ENCODE data around the gene SHANK2. TPM values are rescaled to one million over a fixed set of nuclear protein-coding genes. Genes with fewer than 3 reads are reported as not detected.

Gene SHANK2
- total RNA-seq, 1 donor from 2014 or later = 8.1 TPM

DNA sequence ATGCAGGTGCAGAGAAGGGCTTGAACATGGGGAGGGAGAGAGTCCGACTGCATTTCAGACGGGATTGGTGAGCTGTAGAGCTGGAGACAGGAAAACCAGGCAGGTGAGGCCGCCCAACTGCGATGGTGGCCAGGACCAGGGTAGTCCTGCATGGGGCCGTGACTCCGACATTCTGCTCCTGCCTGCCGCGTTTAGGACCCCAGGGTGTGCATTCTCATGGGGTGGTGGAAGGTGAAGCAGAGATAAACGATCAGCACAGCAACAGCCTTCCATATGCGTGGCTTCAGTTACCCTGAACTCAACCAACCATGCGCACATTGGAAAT lies 29.3 kb downstream of the SHANK2 start:
- Histone ChIP-seq H3K4me3 (no peak overlapping the region), H3K79me2 (ENCODE audit: low read depth) (no peaks in the 10 kb centered on the region), H3K9ac (no peak overlapping the region), H2AFZ (replicated peaks) (no peak overlapping the region), H3K27me3 (no peaks in the 10 kb centered on the region), H3F3A (ENCODE audit: low read depth) (no peaks in the 10 kb centered on the region), H3K36me3 (no peaks in the 10 kb centered on the region), H3K9me3 (ENCODE audit: low read depth) (peaks cover 12% of the 10 kb centered on the region), H4K20me1 (ENCODE audit: low read depth) (no peaks in the 10 kb centered on the region), H3K4me2 (no peak overlapping the region), H3K27ac (no peak overlapping the region), H3K4me1 (peaks cover 2% of the 10 kb centered on the region)
- Mint-ChIP-seq H3K4me1 (peaks cover 2% of the 10 kb centered on the region), H3K4me3 (no peak overlapping the region), H3K36me3 (no peaks in the 10 kb centered on the region), H3K9me3 (peaks cover 23% of the 10 kb centered on the region), H3K27me3 (ENCODE audit: insufficient read depth, low read depth) (no peaks in the 10 kb centered on the region), H3K27ac (peak overlapping the region; percentile 50)
- DNase-seq (ENCODE audit: low spot score) = no peak
- no peak for TF ChIP-seq EZH2phosphoT487 (IDR thresholded peaks at IDR 0.05)
- no peak for TF ChIP-seq EZH2 (IDR thresholded peaks at IDR 0.05)
- TF ChIP-seq, protein P1, sequence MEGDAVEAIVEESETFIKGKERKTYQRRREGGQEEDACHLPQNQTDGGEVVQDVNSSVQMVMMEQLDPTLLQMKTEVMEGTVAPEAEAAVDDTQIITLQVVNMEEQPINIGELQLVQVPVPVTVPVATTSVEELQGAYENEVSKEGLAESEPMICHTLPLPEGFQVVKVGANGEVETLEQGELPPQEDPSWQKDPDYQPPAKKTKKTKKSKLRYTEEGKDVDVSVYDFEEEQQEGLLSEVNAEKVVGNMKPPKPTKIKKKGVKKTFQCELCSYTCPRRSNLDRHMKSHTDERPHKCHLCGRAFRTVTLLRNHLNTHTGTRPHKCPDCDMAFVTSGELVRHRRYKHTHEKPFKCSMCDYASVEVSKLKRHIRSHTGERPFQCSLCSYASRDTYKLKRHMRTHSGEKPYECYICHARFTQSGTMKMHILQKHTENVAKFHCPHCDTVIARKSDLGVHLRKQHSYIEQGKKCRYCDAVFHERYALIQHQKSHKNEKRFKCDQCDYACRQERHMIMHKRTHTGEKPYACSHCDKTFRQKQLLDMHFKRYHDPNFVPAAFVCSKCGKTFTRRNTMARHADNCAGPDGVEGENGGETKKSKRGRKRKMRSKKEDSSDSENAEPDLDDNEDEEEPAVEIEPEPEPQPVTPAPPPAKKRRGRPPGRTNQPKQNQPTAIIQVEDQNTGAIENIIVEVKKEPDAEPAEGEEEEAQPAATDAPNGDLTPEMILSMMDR (IDR thresholded peaks at IDR 0.05) = no peak

DNA sequence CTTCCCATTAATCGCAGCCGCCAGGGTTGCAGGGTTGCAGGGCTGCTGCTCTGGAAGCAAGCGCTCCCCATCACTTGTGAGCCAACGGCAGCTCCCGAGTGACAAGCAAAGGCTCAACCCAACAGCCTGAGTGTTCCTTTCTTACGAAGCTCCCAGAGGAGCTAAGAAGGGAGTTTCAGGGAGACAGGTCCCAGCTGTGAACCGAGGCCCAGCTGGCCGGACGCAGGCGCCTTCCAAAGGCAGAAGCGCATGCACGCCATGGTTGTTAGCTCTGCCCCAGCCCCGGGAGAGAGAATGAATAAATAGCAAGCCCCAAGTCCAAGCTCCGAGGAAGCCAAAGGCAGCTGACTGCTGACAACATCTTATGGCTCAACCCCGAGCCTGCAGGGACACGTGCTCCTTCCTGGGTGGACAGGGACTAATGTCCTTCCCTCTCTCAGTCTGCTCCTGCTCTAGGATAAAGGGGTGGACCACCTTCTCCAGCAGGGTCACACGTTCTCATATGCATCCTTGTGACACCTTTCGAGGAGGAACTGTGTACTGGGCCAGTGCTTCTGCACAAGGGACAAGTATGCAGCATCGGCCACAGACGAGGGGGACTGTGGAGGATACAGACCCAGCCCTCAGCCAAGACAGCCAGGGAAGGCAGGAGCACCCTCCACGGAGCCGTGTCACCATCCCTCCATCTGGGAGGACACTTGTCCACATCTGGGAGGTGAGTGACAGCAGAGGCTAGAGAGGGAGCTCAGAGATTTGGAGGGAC lies 29.9 kb downstream of the SHANK2 start:
- no peak overlapping the region for H3K4me3 Mint-ChIP-seq
- no peak for DNase-seq (ENCODE audit: low spot score)
- no peaks in the 10 kb centered on the region for H3F3A ChIP-seq (ENCODE audit: low read depth)
- no peak overlapping the region for H2AFZ ChIP-seq (replicated peaks)
- no peak overlapping the region for H3K4me3 ChIP-seq
- no peaks in the 10 kb centered on the region for H4K20me1 ChIP-seq (ENCODE audit: low read depth)
- H3K27me3 ChIP-seq = no peaks in the 10 kb centered on the region
- peaks cover 12% of the 10 kb centered on the region for H3K9me3 ChIP-seq (ENCODE audit: low read depth)
- H3K9ac ChIP-seq = no peak overlapping the region
- H3K4me1 ChIP-seq = peaks cover 2% of the 10 kb centered on the region
- no peak overlapping the region for H3K27ac ChIP-seq
- peaks cover 19% of the 10 kb centered on the region for H3K9me3 Mint-ChIP-seq
- peaks cover 2% of the 10 kb centered on the region for H3K4me1 Mint-ChIP-seq
- no peaks in the 10 kb centered on the region for H3K36me3 Mint-ChIP-seq
- TF ChIP-seq EZH2 (IDR thresholded peaks at IDR 0.05) = no peak
- TF ChIP-seq, protein P1 (IDR thresholded peaks at IDR 0.05) = no peak
- no peak for TF ChIP-seq EZH2phosphoT487 (IDR thresholded peaks at IDR 0.05)
- H3K79me2 ChIP-seq (ENCODE audit: low read depth) = no peaks in the 10 kb centered on the region
- H3K27ac Mint-ChIP-seq = peak overlapping the region; percentile 50
- no peaks in the 10 kb centered on the region for H3K36me3 ChIP-seq
- H3K27me3 Mint-ChIP-seq (ENCODE audit: insufficient read depth, low read depth) = no peaks in the 10 kb centered on the region
- no peak overlapping the region for H3K4me2 ChIP-seq

DNA sequence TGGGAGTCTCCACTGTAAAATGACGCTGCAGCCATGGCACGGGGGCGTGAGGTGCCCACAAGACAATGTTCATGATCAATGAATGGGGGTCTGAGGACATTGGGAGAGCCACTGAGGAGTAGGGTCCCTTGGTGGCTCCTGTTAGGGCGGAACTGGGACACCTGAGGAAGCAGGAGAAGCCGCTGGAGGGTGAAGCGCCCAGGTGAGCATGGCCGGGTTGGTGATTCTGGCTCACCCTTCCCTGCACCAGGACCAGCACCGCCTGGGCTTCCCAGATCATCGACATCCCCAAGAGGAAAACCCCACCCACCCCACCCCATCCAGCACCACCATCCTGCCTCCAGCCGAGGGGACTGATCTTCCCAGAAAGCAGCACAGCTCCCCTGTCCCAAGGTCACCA lies 30.6 kb downstream of the SHANK2 start:
- H4K20me1 ChIP-seq (ENCODE audit: low read depth) = no peaks in the 10 kb centered on the region
- no peak for DNase-seq (ENCODE audit: low spot score)
- no peak overlapping the region for H3K4me3 ChIP-seq
- peaks cover 2% of the 10 kb centered on the region for H3K4me1 ChIP-seq
- peaks cover 8% of the 10 kb centered on the region for H3K9me3 ChIP-seq (ENCODE audit: low read depth)
- Mint-ChIP-seq H3K36me3 (no peaks in the 10 kb centered on the region), H3K4me3 (no peak overlapping the region), H3K27me3 (ENCODE audit: insufficient read depth, low read depth) (peaks cover 3% of the 10 kb centered on the region), H3K27ac (no peak overlapping the region), H3K9me3 (peaks cover 12% of the 10 kb centered on the region), H3K4me1 (peaks cover 2% of the 10 kb centered on the region)
- H2AFZ ChIP-seq (replicated peaks) = no peak overlapping the region
- TF ChIP-seq, protein P1 (IDR thresholded peaks at IDR 0.05) = no peak
- TF ChIP-seq EZH2 (IDR thresholded peaks at IDR 0.05) = no peak
- no peak for TF ChIP-seq EZH2phosphoT487 (IDR thresholded peaks at IDR 0.05)
- no peaks in the 10 kb centered on the region for H3K79me2 ChIP-seq (ENCODE audit: low read depth)
- no peaks in the 10 kb centered on the region for H3F3A ChIP-seq (ENCODE audit: low read depth)
- no peak overlapping the region for H3K27ac ChIP-seq
- H3K4me2 ChIP-seq = no peak overlapping the region
- H3K9ac ChIP-seq = no peak overlapping the region
- H3K36me3 ChIP-seq = no peaks in the 10 kb centered on the region
- no peaks in the 10 kb centered on the region for H3K27me3 ChIP-seq
